Activated CD8-positive, alpha-beta T cell treated with anti-CD3 and anti-CD28 coated beads for 36 hours (primary cell): ENCODE data around the gene ZNF385B. TPM values are rescaled to one million over a fixed set of nuclear protein-coding genes. Genes with fewer than 3 reads are reported as not detected.

ENCODE experiments used
- ATAC-seq: fragments of 200-7000 bp; cut with Tn5 transposase; one replicate; pipeline ENCODE4 v1.10.0; 2021; ENCODE audit warnings: mild to moderate bottlenecking, moderate library complexity
- CTCF ChIA-PET: fragments of 350-600 bp; sonication (Branson Sonifier 250); formaldehyde crosslinking; loops from one replicate; lab custom pipeline; 2021; ENCODE audit warnings: antibody characterized with exemption; lab: Charles Lee
- POLR2A ChIA-PET: fragments of 350-600 bp; sonication (Branson Sonifier 250); formaldehyde crosslinking; loops from one replicate; lab custom pipeline; 2021; ENCODE audit warnings: antibody characterized with exemption; lab: Charles Lee
- DNase-seq: peaks from one replicate; pipeline ENCODE4 v3.0.0-alpha.2; 2020
- H3K27ac Mint-ChIP-seq: one replicate; pipeline ENCODE4 v1.8.0; 2021; ENCODE audit warnings: mild to moderate bottlenecking, mixed read lengths
- H3K27me3 Mint-ChIP-seq: one replicate; pipeline ENCODE4 v1.8.0; 2021; ENCODE audit warnings: mixed read lengths
- H3K36me3 Mint-ChIP-seq: one replicate; pipeline ENCODE4 v1.8.0; 2021; ENCODE audit warnings: low read depth, mixed read lengths
- H3K4me1 Mint-ChIP-seq: one replicate; pipeline ENCODE4 v1.8.0; 2021; ENCODE audit warnings: low read depth, mixed read lengths
- H3K4me3 Mint-ChIP-seq: one replicate; pipeline ENCODE4 v1.8.0; 2021; ENCODE audit warnings: mild to moderate bottlenecking, moderate library complexity, mixed read lengths
- H3K9me3 Mint-ChIP-seq: one replicate; pipeline ENCODE4 v1.8.0; 2021; ENCODE audit warnings: mixed read lengths
- CTCF ChIP-seq: fragments of 200-600 bp; IDR thresholded peaks from one replicate; pipeline ENCODE4 v1.8.0; 2022; ENCODE audit warnings: antibody characterized with exemption, mild to moderate bottlenecking
- intact Hi-C: fragments of 100-400 bp; cut with micrococcal nuclease; formaldehyde crosslinking; loops from one replicate; pipeline ENCODE4 v1.10.0; 2022
- total RNA-seq, 2 experiments: library from RNA; stranded (reverse); gene quantifications; one replicate each; pipeline ENCODE4 v1.2.3, GENCODE V29; 2021

Gene ZNF385B
- total RNA-seq, 2 experiments from 2014 or later = not detected

GRCh38 chr2:179682756-179683155 lies 178.7 kb downstream of the ZNF385B start:
- Mint-ChIP-seq H3K4me1 (no peaks in the 10 kb centered on the region), H3K27ac (no peak overlapping the region), H3K27me3 (no peaks in the 10 kb centered on the region), H3K9me3 (no peaks in the 10 kb centered on the region), H3K36me3 (no peaks in the 10 kb centered on the region), H3K4me3 (no peak overlapping the region)
- ChIA-PET POLR2A (no interaction called here), CTCF (no interaction called here)
- TF ChIP-seq CTCF = no peak
- DNase-seq (no peak), ATAC-seq (no peak)
- intact Hi-C loops = no loop called here

- no peaks in the 10 kb centered on the region for H3K36me3 Mint-ChIP-seq
- no peak overlapping the region for H3K27ac Mint-ChIP-seq
- no peaks in the 10 kb centered on the region for H3K27me3 Mint-ChIP-seq
- no peaks in the 10 kb centered on the region for H3K9me3 Mint-ChIP-seq
- ChIA-PET CTCF (no interaction called here), POLR2A (no interaction called here)
- no peak overlapping the region for H3K4me3 Mint-ChIP-seq
- DNase-seq (no peak), ATAC-seq (no peak)
- intact Hi-C loops = no loop called here
- no peak for TF ChIP-seq CTCF
- H3K4me1 Mint-ChIP-seq = no peaks in the 10 kb centered on the region
Measured at GRCh38 chr2:179677746-179678505, 183.5 kb downstream of the ZNF385B start.

- CTCF ChIA-PET = no interaction called here
- DNase-seq = no peak
- no peak overlapping the region for H3K4me3 Mint-ChIP-seq
- ATAC-seq = no peak
- no peaks in the 10 kb centered on the region for H3K4me1 Mint-ChIP-seq
- H3K36me3 Mint-ChIP-seq = no peaks in the 10 kb centered on the region
- H3K27ac Mint-ChIP-seq = no peak overlapping the region
- no peaks in the 10 kb centered on the region for H3K9me3 Mint-ChIP-seq
- POLR2A ChIA-PET = no interaction called here
- intact Hi-C loops = no loop called here
- TF ChIP-seq CTCF = no peak
- H3K27me3 Mint-ChIP-seq = no peaks in the 10 kb centered on the region
Measured at GRCh38 chr2:179677077-179677688, 184.2 kb downstream of the ZNF385B start.

- no peak for TF ChIP-seq CTCF
Measured at GRCh38 chr2:179675435-179675834, 186.0 kb downstream of the ZNF385B start.

More at GRCh38 chr2:179675435-179675834, 186.0 kb downstream of the ZNF385B start:
- Mint-ChIP-seq H3K4me1 (no peaks in the 10 kb centered on the region), H3K9me3 (no peaks in the 10 kb centered on the region), H3K36me3 (no peaks in the 10 kb centered on the region), H3K4me3 (no peak overlapping the region), H3K27me3 (no peaks in the 10 kb centered on the region), H3K27ac (no peak overlapping the region)
- ChIA-PET CTCF (no interaction called here), POLR2A (no interaction called here)
- ATAC-seq = no peak
- intact Hi-C loops = no loop called here
- DNase-seq = no peak
